HG03045 (cell line): ENCODE measurements around the gene CXorf51B.
"Not testable (repeated sequence)": the region's sequence is repeated elsewhere in the genome, so short reads cannot be mapped to it uniquely, and the experiment has no call there.

Source experiments
- ATAC-seq: cut with Tn5 transposase; IDR thresholded peaks from one replicate; pipeline ENCODE4 v1.9.1; 2021; ENCODE audit warnings: mild to moderate bottlenecking, moderate library complexity; ENCODE audit not compliant: unreplicated experiment

Gene CXorf51B

GRCh38 chrX:146809471-146809870, at the start of gene CXorf51B:
CXorf51B (plus strand) TSS chrX:146809771; CDS start chrX:146809792, 21 bp downstream.
- ATAC-seq = not testable (repeated sequence)

DNA sequence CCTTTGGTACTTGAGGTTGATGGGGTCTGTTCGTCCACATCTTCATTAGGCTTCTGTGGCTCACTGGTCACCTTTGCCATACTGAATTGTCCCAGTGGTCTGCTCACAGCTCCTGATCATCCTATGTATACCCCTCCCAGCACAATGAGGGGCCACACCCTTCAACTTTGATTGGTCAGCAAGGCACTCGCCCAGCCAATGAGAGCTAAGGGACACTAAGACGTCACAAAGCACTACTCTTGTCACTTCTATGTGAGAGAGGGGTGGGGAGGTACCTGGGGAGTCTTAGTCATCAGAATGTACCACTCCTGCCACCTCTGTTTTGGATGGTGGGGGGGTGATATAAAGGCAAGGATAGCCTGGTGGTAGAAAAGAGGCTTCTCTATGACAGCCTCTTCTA, 5.1 kb downstream of the CXorf51B start, which contains the start of gene CXorf51A:
Gene CXorf51A, minus strand, starts transcription at position 101 of the 400 bp plus-strand sequence. Its CDS starts 21 bp downstream, at position 80.
- not testable (repeated sequence) for ATAC-seq

- ATAC-seq = no peak
These were observed 22.4 kb downstream of the CXorf51B start for GRCh38 chrX:146831994-146832393.

DNA sequence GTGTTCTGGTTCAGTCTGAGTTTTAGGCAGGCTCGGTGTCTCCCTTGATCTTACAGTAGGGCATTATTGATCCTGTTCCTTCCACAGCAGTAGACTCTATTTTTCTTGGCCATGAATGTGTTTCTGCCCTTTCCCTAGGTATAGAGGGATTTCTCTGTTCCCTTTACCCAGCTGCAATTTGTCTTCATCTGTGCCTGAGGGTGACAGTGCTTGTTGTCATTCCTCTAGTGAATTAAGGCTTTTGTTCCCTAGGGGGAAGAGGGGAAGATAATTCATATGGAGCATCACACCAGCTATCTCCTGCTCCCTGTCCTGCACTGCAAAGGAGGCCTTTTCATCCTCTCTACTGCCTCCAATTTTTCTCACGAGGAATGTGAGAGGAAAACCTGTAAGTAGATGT, 44.7 kb downstream of the CXorf51B start:
- no peak for ATAC-seq
